ENCODE data around the gene SMIM11. TPM values are rescaled to one million over a fixed set of nuclear protein-coding genes. Genes with fewer than 3 reads are reported as not detected.

The SMIM11 gene
- total RNA-seq, 4 donors from 2014 or later = 6.1 to 16.2 (median 8.0) TPM

DNA sequence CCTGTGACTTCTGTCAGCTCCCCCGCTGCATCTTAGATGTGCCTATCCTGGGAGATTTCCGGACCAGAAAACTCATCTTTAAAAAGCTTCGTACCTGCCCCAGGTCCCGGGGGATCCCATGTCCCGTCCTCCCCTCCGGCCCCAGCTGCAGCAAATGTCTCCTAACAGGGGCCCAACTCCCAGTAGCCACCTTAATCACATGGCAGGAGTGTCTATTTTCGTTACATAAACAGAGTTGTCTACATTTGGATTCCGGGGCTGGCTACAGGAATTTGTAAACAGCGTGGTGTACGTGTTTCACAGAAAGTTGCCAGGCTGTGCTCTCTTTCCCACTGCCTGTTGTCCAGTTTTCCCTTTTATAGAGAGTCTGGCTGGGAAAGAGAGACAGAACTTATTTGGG is 29.4 kb upstream of the SMIM11 start:
- no peaks in the 10 kb centered on the region for H3K27me3 ChIP-seq
- 40 to 47% methylated on average over 1 to 6 of the region's 10 CpGs for WGBS, 2 donors (ENCODE audit: low coverage in 1 of 2)
- H3K9me3 ChIP-seq = no peaks in the 10 kb centered on the region
- peak overlapping the region in 3 of 4 donors; percentile 63 to 77 (median 72) for H3K27ac ChIP-seq
- peak; percentile 76 for ATAC-seq
- H3K36me3 ChIP-seq = no peaks in the 10 kb centered on the region
- H3K4me3 ChIP-seq = no peak overlapping the region
- H3K4me1 ChIP-seq = peaks cover 6 to 43% (median 7%) of the 10 kb centered on the region in 3 donors
- TF ChIP-seq POLR2AphosphoS5 (IDR thresholded peaks at IDR 0.05) (peak; percentile 80), EP300 (IDR thresholded peaks at IDR 0.05) (no peak)
- TF ChIP-seq, protein P1, sequence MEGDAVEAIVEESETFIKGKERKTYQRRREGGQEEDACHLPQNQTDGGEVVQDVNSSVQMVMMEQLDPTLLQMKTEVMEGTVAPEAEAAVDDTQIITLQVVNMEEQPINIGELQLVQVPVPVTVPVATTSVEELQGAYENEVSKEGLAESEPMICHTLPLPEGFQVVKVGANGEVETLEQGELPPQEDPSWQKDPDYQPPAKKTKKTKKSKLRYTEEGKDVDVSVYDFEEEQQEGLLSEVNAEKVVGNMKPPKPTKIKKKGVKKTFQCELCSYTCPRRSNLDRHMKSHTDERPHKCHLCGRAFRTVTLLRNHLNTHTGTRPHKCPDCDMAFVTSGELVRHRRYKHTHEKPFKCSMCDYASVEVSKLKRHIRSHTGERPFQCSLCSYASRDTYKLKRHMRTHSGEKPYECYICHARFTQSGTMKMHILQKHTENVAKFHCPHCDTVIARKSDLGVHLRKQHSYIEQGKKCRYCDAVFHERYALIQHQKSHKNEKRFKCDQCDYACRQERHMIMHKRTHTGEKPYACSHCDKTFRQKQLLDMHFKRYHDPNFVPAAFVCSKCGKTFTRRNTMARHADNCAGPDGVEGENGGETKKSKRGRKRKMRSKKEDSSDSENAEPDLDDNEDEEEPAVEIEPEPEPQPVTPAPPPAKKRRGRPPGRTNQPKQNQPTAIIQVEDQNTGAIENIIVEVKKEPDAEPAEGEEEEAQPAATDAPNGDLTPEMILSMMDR (IDR thresholded peaks at IDR 0.05) = no peak

DNA sequence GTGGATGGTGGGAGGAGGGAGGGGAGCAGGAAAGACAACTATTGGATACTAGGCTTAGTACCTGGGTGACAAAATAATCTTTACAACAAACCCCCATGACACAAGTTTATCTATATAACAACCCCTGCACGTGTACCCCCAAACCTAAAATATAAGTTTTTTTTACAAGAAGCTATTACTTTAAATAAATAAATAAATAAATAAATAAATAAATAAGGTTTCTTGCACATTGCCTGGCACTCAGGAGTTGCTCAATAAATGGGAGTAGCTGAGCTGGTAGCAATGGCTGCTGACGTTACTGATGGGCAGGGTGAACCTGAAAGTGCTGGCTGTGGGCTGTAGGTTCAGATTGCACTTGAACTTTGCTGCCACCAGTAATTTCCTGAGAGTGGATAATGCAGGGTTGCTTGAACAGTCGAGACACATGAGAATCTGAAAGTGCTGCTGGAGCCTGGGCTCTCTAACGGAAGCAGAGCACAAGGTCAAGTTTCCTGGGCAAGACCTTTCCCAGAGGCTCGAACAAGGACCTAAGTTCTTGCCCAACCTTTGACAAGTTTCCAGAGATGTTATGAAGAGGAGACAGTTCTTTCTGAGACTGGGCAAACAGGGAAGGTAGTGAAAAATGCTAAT is 26.3 kb upstream of the SMIM11 start:
- Histone ChIP-seq H3K27ac (no peak overlapping the region), H3K27me3 (no peaks in the 10 kb centered on the region), H3K4me3 (no peak overlapping the region), H3K36me3 (no peaks in the 10 kb centered on the region), H3K4me1 (peaks cover 6 to 50% (median 7%) of the 10 kb centered on the region in 3 donors), H3K9me3 (no peaks in the 10 kb centered on the region)
- WGBS, 2 donors (ENCODE audit: low coverage in 1 of 2) = 78 to 81% methylated on average over 2 to 5 of the region's 5 CpGs
- no peak for ATAC-seq
- TF ChIP-seq EP300 (IDR thresholded peaks at IDR 0.05) (no peak), POLR2AphosphoS5 (IDR thresholded peaks at IDR 0.05) (no peak), POLR2A (IDR thresholded peaks at IDR 0.05) (no peak)
- TF ChIP-seq, protein P1 (IDR thresholded peaks at IDR 0.05) = no peak

DNA sequence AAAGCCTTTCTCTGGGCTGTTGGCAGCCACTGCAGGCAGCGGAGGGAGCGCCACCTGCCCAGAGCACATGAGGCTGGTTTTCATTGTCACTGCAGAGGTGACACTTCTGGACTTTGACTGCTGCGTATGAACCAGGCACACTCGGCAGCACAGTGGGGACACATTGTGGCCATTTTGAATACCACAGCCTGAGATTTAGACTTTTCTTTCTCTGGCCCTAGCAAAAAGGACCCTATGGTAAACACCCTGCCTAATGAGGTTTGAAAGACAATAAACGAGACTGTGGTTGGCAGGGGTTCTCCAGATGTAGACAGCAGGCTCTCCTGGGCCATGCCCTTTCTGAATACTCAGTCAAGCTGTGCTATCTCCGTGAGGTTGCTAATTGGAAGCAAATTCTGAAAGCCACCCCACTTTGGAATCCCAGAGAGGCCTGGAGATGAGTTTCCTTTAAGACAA is 23.5 kb upstream of the SMIM11 start:
- 14 to 34% methylated on average over 5 to 6 of the region's 6 CpGs for WGBS, 2 donors (ENCODE audit: low coverage in 1 of 2)
- ATAC-seq = peak; percentile 57
- TF ChIP-seq, protein P1 (IDR thresholded peaks at IDR 0.05) = peak; percentile 70 to 84 (median 74)
- TF ChIP-seq POLR2A (IDR thresholded peaks at IDR 0.05) (no peak), POLR2AphosphoS5 (IDR thresholded peaks at IDR 0.05) (no peak)

DNA sequence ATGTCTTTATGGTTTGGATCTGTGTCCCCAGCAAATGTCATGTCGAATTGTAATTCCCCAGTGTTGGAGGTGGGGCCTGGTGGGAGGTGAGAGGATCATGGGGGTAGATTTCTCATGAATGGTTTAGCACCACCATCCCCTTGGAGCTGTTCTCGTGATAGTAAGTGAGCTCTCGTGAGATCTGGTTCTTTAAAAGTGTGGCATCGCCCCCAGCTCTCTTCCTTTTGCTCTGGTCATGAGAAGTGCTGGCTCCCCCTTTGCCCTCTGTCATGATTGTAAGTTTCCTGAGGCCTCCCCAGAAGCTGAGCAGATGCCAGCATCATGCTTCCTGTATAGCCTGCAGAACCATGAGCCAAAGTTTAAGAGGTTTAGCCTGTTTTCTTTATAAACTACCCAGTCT is 22.8 kb upstream of the SMIM11 start:
- no peaks in the 10 kb centered on the region for H3K36me3 ChIP-seq
- WGBS, 2 donors (ENCODE audit: low coverage in 1 of 2) = 62 to 79% methylated on average over 1 to 4 of the region's 4 CpGs
- ATAC-seq = no peak
- no peaks in the 10 kb centered on the region for H3K27me3 ChIP-seq
- TF ChIP-seq POLR2AphosphoS5 (IDR thresholded peaks at IDR 0.05) (no peak), EP300 (IDR thresholded peaks at IDR 0.05) (no peak), POLR2A (IDR thresholded peaks at IDR 0.05) (no peak)
- TF ChIP-seq, protein P1 (IDR thresholded peaks at IDR 0.05) = no peak
- peaks cover 0 to 14% (median 0%) of the 10 kb centered on the region in 3 donors for H3K4me1 ChIP-seq
- no peak overlapping the region for H3K27ac ChIP-seq
- no peaks in the 10 kb centered on the region for H3K9me3 ChIP-seq
- H3K4me3 ChIP-seq = no peak overlapping the region

More for the DNA sequence above, 23.5 kb upstream of the SMIM11 start:
- no peak overlapping the region for H3K27ac ChIP-seq
- no peaks in the 10 kb centered on the region for H3K27me3 ChIP-seq
- H3K4me3 ChIP-seq = no peak overlapping the region
- no peaks in the 10 kb centered on the region for H3K36me3 ChIP-seq
- peaks cover 0 to 21% (median 0%) of the 10 kb centered on the region in 3 donors for H3K4me1 ChIP-seq
- no peaks in the 10 kb centered on the region for H3K9me3 ChIP-seq

DNA sequence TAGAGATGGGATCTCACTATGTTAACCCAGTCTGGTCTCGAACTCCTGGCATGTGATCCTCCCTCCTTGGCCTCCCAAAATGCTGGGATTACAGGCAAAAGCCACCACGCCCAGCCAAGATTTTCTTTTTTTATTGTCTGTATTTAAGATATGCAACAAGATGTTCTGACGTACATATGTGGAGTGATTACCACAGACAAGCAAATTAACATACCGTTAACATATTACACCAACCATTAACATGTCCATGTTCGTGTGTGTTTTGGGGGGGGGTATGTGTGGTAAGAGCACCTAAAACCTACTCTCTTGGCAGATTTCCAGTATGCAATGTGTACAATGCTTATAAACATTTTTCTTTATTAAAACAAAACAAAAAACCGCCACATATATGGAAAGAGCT is 22.1 kb upstream of the SMIM11 start:
- 92 to 100% methylated on average over 2 to 6 of the region's 6 CpGs for whole genome bisulfite sequencing, 2 donors (ENCODE audit: low coverage in 1 of 2)
- TF ChIP-seq, protein P1 (IDR thresholded peaks at IDR 0.05) = no peak
- TF ChIP-seq POLR2AphosphoS5 (IDR thresholded peaks at IDR 0.05) (no peak), EP300 (IDR thresholded peaks at IDR 0.05) (no peak), POLR2A (IDR thresholded peaks at IDR 0.05) (no peak)
- peaks cover 0 to 8% (median 0%) of the 10 kb centered on the region in 3 donors for H3K4me1 ChIP-seq
- no peaks in the 10 kb centered on the region for H3K27me3 ChIP-seq
- ATAC-seq = no peak
- H3K36me3 ChIP-seq = no peaks in the 10 kb centered on the region
- no peak overlapping the region for H3K4me3 ChIP-seq
- no peak overlapping the region for H3K27ac ChIP-seq
- H3K9me3 ChIP-seq = no peaks in the 10 kb centered on the region

Measured in gastroesophageal sphincter (tissue), 4 donors.